AG09309 (cell line): ENCODE data around the gene GATA5.

ENCODE experiments used
- DNase-seq: peaks from one replicate; pipeline ENCODE4 v3.0.0-alpha.2; 2010; ENCODE audit warnings: low read depth
- H3K4me3 ChIP-seq: 2 replicates; pipeline ENCODE4 v1.5.1; 2011; ENCODE audit warnings: mild to moderate bottlenecking, low read depth, low read length, moderate library complexity; ENCODE audit not compliant: control insufficient read depth
- CTCF ChIP-seq: IDR thresholded peaks from 2 replicates; pipeline ENCODE4 v1.5.1; 2011; ENCODE audit warnings: mild to moderate bottlenecking, low read depth, low read length, inconsistent platforms; ENCODE audit not compliant: insufficient read depth, control insufficient read depth; ENCODE audit errors: missing control alignments

The GATA5 gene

GRCh38 chr20:62506087-62506486 is 30.3 kb upstream of the GATA5 start:
- no peak for DNase-seq
- no peak overlapping the region for H3K4me3 ChIP-seq
- TF ChIP-seq CTCF, result no peak

- TF ChIP-seq CTCF, result no peak
- DNase-seq, result no peak
- no peak overlapping the region for H3K4me3 ChIP-seq
Observed at GRCh38 chr20:62505337-62506045, 29.7 kb upstream of the GATA5 start.

GRCh38 chr20:62504323-62504722 is 28.5 kb upstream of the GATA5 start:
- H3K4me3 ChIP-seq, result no peak overlapping the region
- no peak for DNase-seq
- no peak for TF ChIP-seq CTCF

- no peak overlapping the region for H3K4me3 ChIP-seq
- no peak for TF ChIP-seq CTCF
- no peak for DNase-seq
Observed at GRCh38 chr20:62503401-62504178, 27.8 kb upstream of the GATA5 start.

- TF ChIP-seq CTCF, result no peak
- H3K4me3 ChIP-seq, result no peak overlapping the region
- no peak for DNase-seq
Observed at GRCh38 chr20:62502496-62503095, 26.8 kb upstream of the GATA5 start.

- no peak for TF ChIP-seq CTCF
- H3K4me3 ChIP-seq, result no peak overlapping the region
- peak; percentile 7 for DNase-seq
Observed at GRCh38 chr20:62501801-62502495, 26.2 kb upstream of the GATA5 start.
